ENCODE results near the gene HTR6. TPM values are rescaled to one million over a fixed set of nuclear protein-coding genes. Genes with fewer than 3 reads are reported as not detected.

The HTR6 gene
- total and polyA plus RNA-seq, 2 of the 4 experiments (the other 2 are of a cell fraction) = not detected

DNA sequence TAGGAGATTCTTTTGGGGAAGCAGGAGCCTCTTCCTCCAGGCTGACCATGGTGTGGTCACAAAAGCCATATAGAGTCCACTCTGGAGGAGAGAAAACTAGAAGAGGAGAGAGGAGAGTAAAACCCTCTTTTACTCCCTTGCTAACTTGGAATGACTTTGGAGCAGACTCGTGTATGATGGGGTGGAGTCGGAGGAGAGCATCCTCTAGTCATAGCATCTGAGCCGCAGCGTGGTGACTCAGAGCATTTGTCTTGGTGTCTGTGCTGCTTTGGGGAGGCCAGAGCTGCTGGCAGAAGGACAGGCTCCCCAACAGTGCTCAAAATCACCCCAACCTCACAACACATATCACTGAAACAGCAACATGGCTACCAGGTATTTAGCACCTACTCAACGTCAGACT, 11.1 kb downstream of the HTR6 start:
- Histone ChIP-seq H4K8ac (ENCODE audit: low read depth in 2 of 2, low read length in 2 of 2) (no peak overlapping the region), H3K4ac (ENCODE audit: low read depth, low read length) (no peak overlapping the region), H2BK15ac (ENCODE audit: low read depth, low read length) (no peak overlapping the region), H3K27ac (ENCODE audit: insufficient read depth, low read length) (no peak overlapping the region), H3K4me2 (ENCODE audit: low read depth, low read length) (no peak overlapping the region), H3K9ac (ENCODE audit: low read depth, low read length) (no peak overlapping the region), H3K4me1 (ENCODE audit: control insufficient read depth, insufficient read depth, low read length) (no peaks in the 10 kb centered on the region), H2AK5ac (ENCODE audit: low read depth, low read length) (no peak overlapping the region), H2BK5ac (ENCODE audit: low read depth, low read length, poor library complexity, severe bottlenecking) (no peak overlapping the region), H3K23ac (ENCODE audit: low read depth, low read length) (no peak overlapping the region), H2AFZ (replicated peaks; ENCODE audit: low read length, poor library complexity) (no peak overlapping the region), H3K9me3 (ENCODE audit: control insufficient read depth, insufficient read depth, low read length) (no peaks in the 10 kb centered on the region), H3K18ac (ENCODE audit: low read depth, low read length) (no peak overlapping the region), H4K91ac (ENCODE audit: insufficient read depth, low read depth, low read length) (no peak overlapping the region), H3K56ac (ENCODE audit: extremely low read depth, insufficient read depth, low read length) (no peak overlapping the region), H4K5ac (ENCODE audit: low read depth, low read length) (no peak overlapping the region), H3K27me3 (ENCODE audit: control insufficient read depth, insufficient read depth, low read length) (peaks cover 10% of the 10 kb centered on the region), H4K20me1 (ENCODE audit: insufficient read depth, low read length) (peaks cover 3% of the 10 kb centered on the region; the same call in 1 of the 2 replicates), H3K79me1 (ENCODE audit: low read depth in 1 of 2, low read length in 2 of 2) (no peaks in the 10 kb centered on the region), H2BK120ac (ENCODE audit: low read depth, low read length) (no peak overlapping the region), H2AK9ac (replicated peaks; ENCODE audit: low read depth, low read length, poor library complexity) (no peak overlapping the region), H2BK20ac (ENCODE audit: low read depth, low read length) (no peak overlapping the region), H3K36me3 (ENCODE audit: control insufficient read depth, insufficient read depth, low read length) (no peaks in the 10 kb centered on the region), H3K9me1 (ENCODE audit: insufficient read depth, low read length) (no peaks in the 10 kb centered on the region), H3K14ac (replicated peaks; ENCODE audit: low read depth, low read length) (no peak overlapping the region), H3K4me3 (ENCODE audit: insufficient read depth, low read depth, low read length) (no peak overlapping the region)
- in situ Hi-C loops (cut with MboI; ENCODE audit: low sequenced_read_pairs) (no loop called here), dilution Hi-C loops (cut with HindIII; ENCODE audit: low sequenced_read_pairs, unreplicated experiment) (no loop called here), intact Hi-C loops (cut with micrococcal nuclease) (no loop called here)
- ATAC-seq (ENCODE audit: low read depth) (no peak), DNase-seq (no peak)
- ChIA-PET POLR2A (ENCODE audit: unreplicated experiment) (no interaction called here), CTCF (no interaction called here)
- no CpG with 5 or more reads among the region's 5 CpGs for WGBS, 2 experiments (ENCODE audit: extremely low coverage in 2 of 2, insufficient read length in 1 of 2)
- no TSS peak for BruUV-seq (replicated peaks)
- no peak for TF ChIP-seq MAZ (IDR thresholded peaks at IDR 0.05; ENCODE audit: borderline replicate concordance, low read depth, low read length)
- no peak for TF ChIP-seq CHD1 (IDR thresholded peaks at IDR 0.05; ENCODE audit: low read depth, low read length)
- TF ChIP-seq RFX5 (IDR thresholded peaks at IDR 0.05; ENCODE audit: low read depth, low read length) = no peak
- no peak for TF ChIP-seq RCOR1 (IDR thresholded peaks at IDR 0.05; ENCODE audit: insufficient replicate concordance, low read length)
- TF ChIP-seq POLR2A (IDR thresholded peaks at IDR 0.05; ENCODE audit: low read depth, low read length) = no peak
- no peak for TF ChIP-seq RAD21 (IDR thresholded peaks at IDR 0.05; ENCODE audit: low read length)
- TF ChIP-seq NFE2L2 (IDR thresholded peaks at IDR 0.05; ENCODE audit: low read depth, low read length) = no peak
- TF ChIP-seq, protein P1, sequence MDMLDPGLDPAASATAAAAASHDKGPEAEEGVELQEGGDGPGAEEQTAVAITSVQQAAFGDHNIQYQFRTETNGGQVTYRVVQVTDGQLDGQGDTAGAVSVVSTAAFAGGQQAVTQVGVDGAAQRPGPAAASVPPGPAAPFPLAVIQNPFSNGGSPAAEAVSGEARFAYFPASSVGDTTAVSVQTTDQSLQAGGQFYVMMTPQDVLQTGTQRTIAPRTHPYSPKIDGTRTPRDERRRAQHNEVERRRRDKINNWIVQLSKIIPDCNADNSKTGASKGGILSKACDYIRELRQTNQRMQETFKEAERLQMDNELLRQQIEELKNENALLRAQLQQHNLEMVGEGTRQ (IDR thresholded peaks at IDR 0.05; ENCODE audit: low read depth, low read length) = no peak
